Fibroblast of lung (primary cell): ENCODE results near the gene OXER1. TPM values are rescaled to one million over a fixed set of nuclear protein-coding genes. Genes with fewer than 3 reads are reported as not detected.

ENCODE experiments used
- DNase-seq, 2 donors: peaks; one replicate each; pipeline versions ENCODE4 v3.0.0 to v3.0.0-alpha.2; 2010; ENCODE audit warnings: low read depth in 2 of 2
- H2AFZ ChIP-seq: 2 replicates; pipeline ENCODE4 v1.5.1; 2012; ENCODE audit warnings: low read length, control low read depth, inconsistent platforms
- H3K27ac ChIP-seq: 2 replicates; pipeline ENCODE4 v1.5.1; 2011; ENCODE audit warnings: low read length, control low read depth; ENCODE audit not compliant: insufficient read depth
- H3K27me3 ChIP-seq: 2 replicates; pipeline ENCODE4 v1.5.1; 2011; ENCODE audit warnings: mild to moderate bottlenecking, low read length; ENCODE audit not compliant: control insufficient read depth, insufficient read depth
- H3K36me3 ChIP-seq: 2 replicates; pipeline ENCODE4 v1.5.1; 2011; ENCODE audit warnings: low read length; ENCODE audit not compliant: control insufficient read depth, insufficient read depth
- H3K4me1 ChIP-seq: 2 replicates; pipeline ENCODE4 v1.5.1; 2011; ENCODE audit warnings: low read length; ENCODE audit not compliant: control insufficient read depth, insufficient read depth; ENCODE audit errors: extremely low read depth
- H3K4me2 ChIP-seq: 2 replicates; pipeline ENCODE4 v1.5.1; 2011; ENCODE audit warnings: low read length, control low read depth; ENCODE audit not compliant: insufficient read depth; ENCODE audit errors: extremely low read depth
- H3K4me3 ChIP-seq, 4 experiments: fragments of 200-600 bp in 1 of 4; sonication (generic) in 1 of 4; replicated peaks in 1 of 4; 2 replicates each; pipeline ENCODE4 v1.5.1; 2011 to 2016; ENCODE audit warnings: low read length in 4 of 4, low read depth in 3 of 4, mild to moderate bottlenecking in 3 of 4, control low read depth in 2 of 4, inconsistent platforms in 1 of 4, mixed read lengths in 1 of 4; ENCODE audit not compliant: insufficient read depth in 1 of 4; ENCODE audit errors: control extremely low read depth in 1 of 4
- H3K79me2 ChIP-seq: 2 replicates; pipeline ENCODE4 v1.5.1; 2012; ENCODE audit warnings: mild to moderate bottlenecking, low read length, inconsistent platforms; ENCODE audit not compliant: control insufficient read depth, insufficient read depth
- H3K9ac ChIP-seq: 2 replicates; pipeline ENCODE4 v1.5.1; 2011; ENCODE audit warnings: mild to moderate bottlenecking, low read length, control low read depth; ENCODE audit not compliant: insufficient read depth
- H3K9me3 ChIP-seq: 2 replicates; pipeline ENCODE4 v1.5.1; 2012; ENCODE audit warnings: low read depth, low read length; ENCODE audit not compliant: control insufficient read depth, insufficient read depth
- H4K20me1 ChIP-seq: 2 replicates; pipeline ENCODE4 v1.5.1; 2011; ENCODE audit warnings: low read length; ENCODE audit not compliant: control insufficient read depth, insufficient read depth; ENCODE audit errors: extremely low read depth
- CTCF ChIP-seq, 2 donors: IDR thresholded peaks in 1 of 2; conservative IDR thresholded peaks in 1 of 2; 1 replicate in 1 of 2; 2 replicates in 1 of 2; pipeline ENCODE4 v1.5.1; 2011 to 2012; ENCODE audit warnings: low read length in 2 of 2, control low read depth in 1 of 2, inconsistent platforms in 1 of 2, low read depth in 1 of 2, mild to moderate bottlenecking in 1 of 2
- EZH2 ChIP-seq: IDR thresholded peaks from 2 replicates; pipeline ENCODE4 v1.5.1; 2012; ENCODE audit warnings: low read length, control low read depth, mild to moderate bottlenecking; ENCODE audit errors: missing control alignments
- polyA plus RNA-seq, 2 donors: library from polyadenylated mRNA; depleted of rRNA in 1 of 2; stranded (reverse) in 1 of 2; unstranded in 1 of 2; fragments of >200 nt; gene quantifications; 2 replicates each; pipeline ENCODE4 v1.2.1, GENCODE V29; 2011 to 2012; ENCODE audit warnings: missing spikeins in 1 of 2
- total RNA-seq: library from RNA; depleted of rRNA; stranded (reverse); fragments of >200 nt; gene quantifications from 2 replicates; pipeline ENCODE4 v1.2.1, GENCODE V29; 2014

Gene OXER1
- total and polyA plus RNA-seq, 2 donors (not counting 1 experiment from before 2014, with no cell fraction given) = 0.17 TPM; not detected in 1

- Histone ChIP-seq H3K79me2 (no peaks in the 10 kb centered on the region), H3K4me1 (no peaks in the 10 kb centered on the region), H3K27me3 (no peaks in the 10 kb centered on the region), H3K4me3 (no peak overlapping the region), H3K4me2 (no peak overlapping the region), H3K9ac (no peak overlapping the region), H3K9me3 (no peaks in the 10 kb centered on the region), H4K20me1 (no peaks in the 10 kb centered on the region), H3K36me3 (no peaks in the 10 kb centered on the region), H2AFZ (no peak overlapping the region), H3K27ac (no peak overlapping the region)
- no peak for DNase-seq
- TF ChIP-seq EZH2 = no peak
- TF ChIP-seq CTCF (conservative IDR thresholded peaks at IDR 0.05 in 1 of 2, IDR thresholded peaks at IDR 0.05 in 1 of 2; ENCODE audit: low read depth in 1 of 2, low read length in 2 of 2) = no peak
These were observed 20.9 kb downstream of the OXER1 start for GRCh38 chr2:42742740-42743658.

GRCh38 chr2:42741140-42741539, 22.8 kb downstream of the OXER1 start:
- H3K9me3 ChIP-seq = no peaks in the 10 kb centered on the region
- H3K36me3 ChIP-seq = no peaks in the 10 kb centered on the region
- no peak overlapping the region for H3K9ac ChIP-seq
- no peak overlapping the region for H2AFZ ChIP-seq
- no peak overlapping the region for H3K27ac ChIP-seq
- DNase-seq = no peak
- no peak overlapping the region for H3K4me3 ChIP-seq
- H3K27me3 ChIP-seq = no peaks in the 10 kb centered on the region
- H4K20me1 ChIP-seq = no peaks in the 10 kb centered on the region
- H3K4me2 ChIP-seq = no peak overlapping the region
- H3K4me1 ChIP-seq = no peaks in the 10 kb centered on the region
- TF ChIP-seq CTCF (conservative IDR thresholded peaks at IDR 0.05 in 1 of 2, IDR thresholded peaks at IDR 0.05 in 1 of 2; ENCODE audit: low read depth in 1 of 2, low read length in 2 of 2) (no peak), EZH2 (no peak)
- H3K79me2 ChIP-seq = no peaks in the 10 kb centered on the region

- Histone ChIP-seq H2AFZ (no peak overlapping the region), H3K9ac (no peak overlapping the region), H4K20me1 (no peaks in the 10 kb centered on the region), H3K27ac (no peak overlapping the region), H3K4me2 (no peak overlapping the region), H3K79me2 (no peaks in the 10 kb centered on the region), H3K9me3 (no peaks in the 10 kb centered on the region), H3K4me3 (no peak overlapping the region), H3K27me3 (no peaks in the 10 kb centered on the region), H3K4me1 (no peaks in the 10 kb centered on the region), H3K36me3 (no peaks in the 10 kb centered on the region)
- no peak for DNase-seq
- TF ChIP-seq CTCF (conservative IDR thresholded peaks at IDR 0.05 in 1 of 2, IDR thresholded peaks at IDR 0.05 in 1 of 2; ENCODE audit: low read depth in 1 of 2, low read length in 2 of 2) (no peak), EZH2 (no peak)
These were observed 27.2 kb downstream of the OXER1 start for GRCh38 chr2:42736598-42737322.
